Astrocyte (in vitro differentiated cells and primary cell): ENCODE results near the gene ZDHHC22. TPM values are rescaled to one million over a fixed set of nuclear protein-coding genes. Genes with fewer than 3 reads are reported as not detected.

Experiments
- DNase-seq: peaks from one replicate; pipeline ENCODE4 v3.0.0-alpha.2; 2010; ENCODE audit warnings: low read depth
- FAIRE-seq: peaks from 2 replicates; lab custom pipeline; 2011; peaks lifted over from hg19 to GRCh38; lab: Jason Lieb, UNC
- H2AFZ ChIP-seq: 2 replicates; pipeline ENCODE4 v1.6.0; 2012; ENCODE audit warnings: low read depth, low read length, inconsistent platforms
- H3K27ac ChIP-seq: 2 replicates; pipeline ENCODE4 v1.5.1; 2011; ENCODE audit warnings: low read depth, low read length, inconsistent platforms
- H3K27me3 ChIP-seq: 2 replicates; pipeline ENCODE4 v1.6.0; 2011; ENCODE audit warnings: low read length, inconsistent platforms; ENCODE audit not compliant: insufficient read depth
- H3K36me3 ChIP-seq: 2 replicates; pipeline ENCODE4 v1.5.1; 2011; ENCODE audit warnings: low read length, inconsistent platforms; ENCODE audit not compliant: insufficient read depth
- H3K4me1 ChIP-seq: 2 replicates; pipeline ENCODE4 v1.5.1; 2011; ENCODE audit warnings: low read length, inconsistent platforms; ENCODE audit not compliant: insufficient read depth
- H3K4me2 ChIP-seq: 2 replicates; pipeline ENCODE4 v1.6.0; 2012; ENCODE audit warnings: low read length, inconsistent platforms
- H3K4me3 ChIP-seq: 2 replicates; pipeline ENCODE4 v1.5.1; 2011; ENCODE audit warnings: low read depth, mild to moderate bottlenecking, low read length, inconsistent platforms; ENCODE audit not compliant: insufficient read depth
- H3K79me2 ChIP-seq: 2 replicates; pipeline ENCODE4 v1.6.0; 2012; ENCODE audit warnings: mild to moderate bottlenecking, low read length, inconsistent platforms; ENCODE audit not compliant: insufficient read depth
- H3K9ac ChIP-seq: 2 replicates; pipeline ENCODE4 v1.6.0; 2012; ENCODE audit warnings: mild to moderate bottlenecking, low read length, inconsistent platforms
- H3K9me3 ChIP-seq: 2 replicates; pipeline ENCODE4 v1.5.1; 2012; ENCODE audit warnings: low read depth, mild to moderate bottlenecking, low read length, inconsistent platforms; ENCODE audit not compliant: insufficient read depth
- H4K20me1 ChIP-seq: 2 replicates; pipeline ENCODE4 v1.6.0; 2012; ENCODE audit warnings: low read length, inconsistent platforms; ENCODE audit not compliant: insufficient read depth
- H3K27ac Mint-ChIP-seq: one replicate; pipeline ENCODE4 v1.8.0; 2021; ENCODE audit warnings: mild to moderate bottlenecking, mixed read lengths; ENCODE audit not compliant: unreplicated experiment
- H3K27me3 Mint-ChIP-seq: one replicate; pipeline ENCODE4 v1.8.0; 2021; ENCODE audit warnings: low read depth, mixed read lengths; ENCODE audit not compliant: unreplicated experiment
- H3K36me3 Mint-ChIP-seq: one replicate; pipeline ENCODE4 v1.8.0; 2021; ENCODE audit warnings: low read depth, mixed read lengths; ENCODE audit not compliant: unreplicated experiment
- H3K4me1 Mint-ChIP-seq: one replicate; pipeline ENCODE4 v1.8.0; 2021; ENCODE audit warnings: low read depth, mixed read lengths; ENCODE audit not compliant: unreplicated experiment
- H3K4me3 Mint-ChIP-seq: one replicate; pipeline ENCODE4 v1.8.0; 2021; ENCODE audit warnings: mild to moderate bottlenecking, moderate library complexity, mixed read lengths; ENCODE audit not compliant: unreplicated experiment
- H3K9me3 Mint-ChIP-seq: one replicate; pipeline ENCODE4 v1.8.0; 2021; ENCODE audit warnings: mild to moderate bottlenecking, mixed read lengths; ENCODE audit not compliant: unreplicated experiment
- CTCF ChIP-seq: IDR thresholded peaks from 2 replicates; pipeline ENCODE4 v1.5.1; 2011; ENCODE audit warnings: low read depth, mild to moderate bottlenecking, inconsistent platforms, low read length, moderate library complexity; ENCODE audit not compliant: insufficient read depth
- EZH2 ChIP-seq: IDR thresholded peaks from 2 replicates; pipeline ENCODE4 v1.6.1; 2012; ENCODE audit warnings: mild to moderate bottlenecking, low read length, inconsistent platforms; ENCODE audit not compliant: insufficient read depth
- total RNA-seq: library from RNA; stranded (reverse); gene quantifications from 2 replicates; pipeline ENCODE4 v1.2.1, GENCODE V29; 2021

The ZDHHC22 gene
- total RNA-seq, 1 donor from 2014 or later = 0.52 TPM

GRCh38 chr14:77158175-77158881 is 16.7 kb upstream of the ZDHHC22 start:
- Histone ChIP-seq H3K9me3 (no peaks in the 10 kb centered on the region), H3K27ac (no peak overlapping the region), H3K36me3 (no peaks in the 10 kb centered on the region), H3K4me2 (peak overlapping the region; percentile 78), H4K20me1 (no peaks in the 10 kb centered on the region), H3K4me3 (no peak overlapping the region), H2AFZ (peak overlapping the region; percentile 66), H3K27me3 (peaks cover 25% of the 10 kb centered on the region), H3K4me1 (peaks cover 6% of the 10 kb centered on the region), H3K9ac (peak overlapping the region; percentile 44), H3K79me2 (no peaks in the 10 kb centered on the region)
- no peak for TF ChIP-seq CTCF
- no peak for TF ChIP-seq EZH2
- DNase-seq = peak; percentile 66
- peaks cover 3% of the 10 kb centered on the region for H3K4me1 Mint-ChIP-seq
- H3K27me3 Mint-ChIP-seq = peaks cover 20% of the 10 kb centered on the region
- no peaks in the 10 kb centered on the region for H3K36me3 Mint-ChIP-seq
- no peak overlapping the region for H3K4me3 Mint-ChIP-seq
- peak overlapping the region; percentile 59 for H3K27ac Mint-ChIP-seq
- peak; percentile 76 for FAIRE-seq
- no peaks in the 10 kb centered on the region for H3K9me3 Mint-ChIP-seq

DNA sequence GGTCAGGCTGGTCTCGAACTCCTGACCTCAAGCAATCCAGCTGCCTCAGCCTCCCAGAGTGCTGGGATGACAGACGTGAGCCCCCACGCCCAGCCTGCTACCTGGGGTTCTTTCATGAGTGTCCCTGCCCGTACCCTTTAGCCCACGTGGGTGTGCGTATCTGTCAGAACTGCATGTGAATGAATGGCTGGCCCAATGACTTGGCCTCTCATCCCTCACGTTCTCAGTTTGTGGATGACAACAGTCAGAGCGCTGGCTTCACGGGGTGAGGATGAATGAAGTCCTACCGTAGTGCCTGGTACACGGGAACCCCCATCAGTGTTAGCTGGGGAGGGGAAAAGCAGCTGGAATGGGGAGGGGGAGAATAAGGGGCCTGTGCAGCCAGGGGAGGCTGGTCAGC is 16.1 kb upstream of the ZDHHC22 start:
- H3K9me3 ChIP-seq = no peaks in the 10 kb centered on the region
- Mint-ChIP-seq H3K4me1 (peaks cover 3% of the 10 kb centered on the region), H3K27me3 (peaks cover 20% of the 10 kb centered on the region), H3K27ac (peak overlapping the region; percentile 62), H3K36me3 (no peaks in the 10 kb centered on the region), H3K9me3 (no peaks in the 10 kb centered on the region), H3K4me3 (no peak overlapping the region)
- H3K4me3 ChIP-seq = no peak overlapping the region
- H3K4me1 ChIP-seq = peaks cover 6% of the 10 kb centered on the region
- DNase-seq = no peak
- peak overlapping the region; percentile 44 for H3K9ac ChIP-seq
- peak overlapping the region; percentile 66 for H2AFZ ChIP-seq
- no peaks in the 10 kb centered on the region for H3K36me3 ChIP-seq
- H3K4me2 ChIP-seq = peak overlapping the region; percentile 78
- H4K20me1 ChIP-seq = no peaks in the 10 kb centered on the region
- TF ChIP-seq EZH2 (no peak), CTCF (no peak)
- H3K27ac ChIP-seq = no peak overlapping the region
- no peaks in the 10 kb centered on the region for H3K79me2 ChIP-seq
- peaks cover 29% of the 10 kb centered on the region for H3K27me3 ChIP-seq
- FAIRE-seq = no peak

GRCh38 chr14:77155083-77155482 is 13.5 kb upstream of the ZDHHC22 start:
- Mint-ChIP-seq H3K27me3 (peaks cover 10% of the 10 kb centered on the region), H3K36me3 (no peaks in the 10 kb centered on the region), H3K4me1 (peaks cover 3% of the 10 kb centered on the region), H3K4me3 (no peak overlapping the region), H3K27ac (no peak overlapping the region), H3K9me3 (no peaks in the 10 kb centered on the region)
- FAIRE-seq (no peak), DNase-seq (no peak)
- no peak overlapping the region for H3K4me3 ChIP-seq
- no peak for TF ChIP-seq EZH2
- no peak for TF ChIP-seq CTCF
- H3K4me2 ChIP-seq = no peak overlapping the region
- no peaks in the 10 kb centered on the region for H3K9me3 ChIP-seq
- H3K36me3 ChIP-seq = no peaks in the 10 kb centered on the region
- H3K79me2 ChIP-seq = no peaks in the 10 kb centered on the region
- H3K4me1 ChIP-seq = peaks cover 6% of the 10 kb centered on the region
- peaks cover 21% of the 10 kb centered on the region for H3K27me3 ChIP-seq
- no peak overlapping the region for H2AFZ ChIP-seq
- H4K20me1 ChIP-seq = no peaks in the 10 kb centered on the region
- no peak overlapping the region for H3K27ac ChIP-seq
- no peak overlapping the region for H3K9ac ChIP-seq
